HG03457 (cell line): ENCODE data around the gene ADAMTS4.

Experiments
- ATAC-seq: cut with Tn5 transposase; IDR thresholded peaks from one replicate; pipeline ENCODE4 v1.9.1; 2021; ENCODE audit warnings: moderate number of reproducible peaks; ENCODE audit not compliant: unreplicated experiment

ADAMTS4 gene

DNA sequence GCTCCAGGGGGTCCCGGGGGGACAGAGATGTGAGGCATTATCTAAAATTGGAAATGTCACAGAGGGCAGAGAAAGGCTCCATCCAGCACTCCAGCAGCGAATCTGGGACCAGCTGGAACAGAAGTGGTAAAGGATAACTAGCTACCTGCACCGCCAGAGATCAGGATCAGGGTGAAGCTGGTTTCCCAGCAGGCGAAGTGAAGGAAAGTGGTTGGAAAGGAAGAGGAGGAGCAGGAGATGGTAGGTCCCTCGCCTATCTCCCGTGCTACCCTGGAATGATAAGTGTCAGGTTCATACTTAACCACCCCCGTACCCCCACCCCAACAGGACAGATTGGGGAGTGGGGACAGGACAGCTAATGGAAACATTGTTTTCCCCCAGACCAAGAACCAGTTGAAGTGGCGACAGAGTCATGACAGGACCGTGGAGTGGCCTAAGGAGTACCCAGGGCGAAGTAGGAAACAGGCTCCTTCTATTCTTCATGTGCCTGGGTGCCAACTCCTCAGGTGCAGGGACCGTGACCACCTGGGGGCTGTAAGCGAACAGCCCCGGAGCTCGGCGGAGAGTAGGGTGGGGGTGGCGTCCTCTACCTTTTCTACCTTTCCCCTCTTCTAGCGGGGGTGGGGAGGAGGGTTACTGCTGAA is 22.3 kb downstream of the ADAMTS4 start:
- ATAC-seq: peak; percentile 18

- ATAC-seq: no peak
Measured at GRCh38 chr1:161175771-161176453, 22.9 kb downstream of the ADAMTS4 start.

GRCh38 chr1:161174911-161175310 is 23.9 kb downstream of the ADAMTS4 start:
- no peak for ATAC-seq

GRCh38 chr1:161173711-161174110 is 25.1 kb downstream of the ADAMTS4 start:
- ATAC-seq: no peak

- ATAC-seq: no peak
Measured at GRCh38 chr1:161172776-161173376, 26.0 kb downstream of the ADAMTS4 start.

DNA sequence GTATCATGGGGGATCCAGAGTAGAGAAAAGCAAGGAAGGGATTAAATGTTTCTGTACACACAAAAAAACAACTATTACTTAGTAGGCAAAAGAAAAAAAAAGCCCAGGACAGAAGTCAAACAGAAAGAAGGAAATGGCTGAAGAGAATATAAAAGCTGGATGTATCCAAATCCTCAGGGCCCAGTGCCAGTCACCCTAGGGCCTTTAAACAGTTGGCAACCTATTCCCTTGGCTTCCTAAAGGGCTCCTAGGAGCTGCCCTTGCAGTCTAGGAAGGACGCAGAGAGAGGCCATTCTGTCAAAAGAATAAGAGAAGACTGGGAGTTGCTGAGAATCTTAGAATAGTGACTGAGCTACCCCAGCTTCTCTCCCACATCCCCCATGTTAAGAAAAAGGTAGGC is 26.5 kb downstream of the ADAMTS4 start:
- no peak for ATAC-seq

DNA sequence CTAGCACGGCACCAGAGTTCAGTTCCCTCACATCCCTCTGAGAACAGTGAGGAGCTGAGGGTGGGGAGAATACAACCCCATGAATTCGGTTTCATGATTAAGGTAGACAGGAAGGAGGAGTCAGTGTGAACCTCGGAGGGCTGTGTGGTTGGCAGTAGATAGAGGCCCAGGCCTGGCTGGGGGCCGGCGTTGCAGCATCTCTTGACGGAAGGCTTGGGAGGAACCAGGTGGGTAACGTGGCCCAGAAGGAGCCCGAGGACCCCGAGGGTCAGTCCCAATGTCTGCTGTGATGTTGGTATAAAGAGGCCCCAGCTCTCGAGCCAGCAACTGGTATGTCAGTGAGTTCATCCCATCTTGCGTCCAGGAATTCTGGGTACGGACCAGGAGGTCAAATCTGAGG is 27.2 kb downstream of the ADAMTS4 start:
- no peak for ATAC-seq

DNA sequence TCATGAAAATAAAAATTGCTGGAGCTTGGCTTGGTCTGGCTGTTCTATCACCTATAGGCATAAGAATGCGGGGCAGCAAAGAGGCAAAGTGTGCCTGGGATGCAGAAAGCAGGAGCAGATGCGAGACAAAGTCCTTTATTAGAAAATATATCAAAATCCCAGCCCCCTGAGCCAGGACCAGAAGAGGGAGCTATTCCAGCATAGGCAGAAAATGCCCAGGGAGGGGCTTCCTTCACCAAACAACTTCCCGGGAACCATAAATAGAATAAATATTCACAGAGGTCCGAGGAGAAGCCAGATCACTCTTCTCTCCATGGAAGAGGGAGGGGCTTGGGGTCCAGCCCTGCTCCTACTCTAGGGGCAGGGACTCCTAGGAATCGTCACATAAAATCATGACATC is 27.7 kb downstream of the ADAMTS4 start:
- ATAC-seq: no peak

DNA sequence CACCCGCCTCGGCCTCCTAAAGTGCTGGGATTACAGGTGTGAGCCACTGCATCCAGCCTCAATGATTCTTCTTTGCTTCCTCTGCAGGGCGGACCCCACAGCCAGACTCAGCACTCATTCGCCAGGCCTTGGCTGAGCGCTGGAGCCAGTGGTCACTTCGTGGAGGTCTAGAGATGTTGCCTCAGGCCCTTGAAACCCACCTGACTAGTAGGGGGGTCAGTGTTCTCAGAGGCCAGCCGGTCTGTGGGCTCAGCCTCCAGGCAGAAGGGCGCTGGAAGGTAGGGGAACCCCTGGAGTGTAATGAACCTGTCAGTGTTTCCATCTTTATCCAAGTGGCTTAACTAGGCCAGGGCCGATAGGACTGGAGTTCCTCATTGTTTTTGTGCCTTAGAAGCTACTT is 29.9 kb downstream of the ADAMTS4 start:
- ATAC-seq: no peak

- ATAC-seq: no peak
Measured at GRCh38 chr1:161166669-161167548, 31.9 kb downstream of the ADAMTS4 start.

- peak; percentile 80 for ATAC-seq
Measured at GRCh38 chr1:161165742-161166668, 32.8 kb downstream of the ADAMTS4 start, which contains the start of gene PPOX. PPOX (plus strand) TSS chr1:161166426; CDS start chr1:161166848, 422 bp downstream.

- ATAC-seq: no peak
Measured at GRCh38 chr1:161164901-161165610, 33.8 kb downstream of the ADAMTS4 start.

GRCh38 chr1:161163793-161164192 is 35.1 kb downstream of the ADAMTS4 start:
- no peak for ATAC-seq

GRCh38 chr1:161162806-161163205 is 36.0 kb downstream of the ADAMTS4 start:
- ATAC-seq: no peak

- no peak for ATAC-seq
Measured at GRCh38 chr1:161162052-161162451, 36.8 kb downstream of the ADAMTS4 start.

- no peak for ATAC-seq
Measured at GRCh38 chr1:161161652-161162051, 37.2 kb downstream of the ADAMTS4 start.

- ATAC-seq: no peak
Measured at GRCh38 chr1:161160671-161161145, 38.1 kb downstream of the ADAMTS4 start.

- no peak for ATAC-seq
Measured at GRCh38 chr1:161159913-161160243, 39.0 kb downstream of the ADAMTS4 start.

DNA sequence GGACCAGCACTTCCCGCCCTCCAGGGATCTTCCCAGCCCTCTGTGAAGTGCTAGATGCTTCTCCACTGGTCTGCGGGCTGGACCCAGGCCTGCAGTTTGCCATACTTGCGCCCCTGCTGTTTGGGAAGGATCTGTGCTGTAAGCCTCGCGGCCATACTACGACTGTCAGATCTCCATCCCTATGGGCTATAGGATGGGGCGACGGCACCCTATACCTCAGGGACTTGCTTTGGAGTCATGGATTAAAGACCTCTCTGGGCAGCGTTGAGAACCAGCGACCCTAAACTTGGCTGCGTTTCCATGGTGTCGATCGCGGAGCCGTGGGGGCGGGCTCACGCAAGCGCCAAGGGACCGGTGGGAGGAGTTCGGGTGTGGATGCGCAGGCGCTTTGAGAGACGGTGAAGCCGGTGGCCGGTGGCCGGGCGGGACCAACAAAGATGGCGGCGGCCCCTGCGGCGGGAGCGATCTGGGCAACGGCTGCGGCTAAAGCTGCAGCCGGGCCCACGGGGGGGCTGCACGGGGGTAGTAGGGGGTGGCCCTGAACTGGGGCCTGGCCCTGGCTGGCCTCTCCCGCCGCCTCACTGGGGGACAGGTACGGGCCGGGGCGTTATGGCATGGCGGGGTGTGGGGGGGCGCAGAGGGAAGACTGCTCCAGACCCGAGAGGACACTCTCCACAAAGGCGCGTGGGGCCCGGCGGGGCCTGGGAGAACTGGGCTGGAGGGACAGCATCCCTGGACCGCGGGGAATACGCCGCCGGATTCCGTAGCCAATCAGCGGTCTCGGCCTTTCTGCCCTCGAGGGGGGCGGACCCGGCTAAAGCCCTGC is 39.6 kb downstream of the ADAMTS4 start, which contains the start of gene USP21:
USP21 (plus strand) TSS at position 414 of the 826 bp plus-strand sequence. CDS start 1,141 bp downstream, outside the sequence.
- ATAC-seq: peak; percentile 44
